A673 (cell line): ENCODE measurements around the gene BPIFA1. TPM values are rescaled to one million over a fixed set of nuclear protein-coding genes. Genes with fewer than 3 reads are reported as not detected.

Source experiments
- BruUV-seq: library from RNA; stranded (reverse); fragments of 400-500 nt; replicated peaks from 2 replicates; lab custom pipeline; 2021; lab: Mats Ljungman, UMichigan
- CTCF ChIA-PET: fragments of 300-600 bp; sonication (Branson Sonifier 250); formaldehyde crosslinking; loops from one replicate; lab custom pipeline; 2022; ENCODE audit warnings: antibody characterized with exemption; lab: Charles Lee
- POLR2A ChIA-PET: fragments of 300-600 bp; sonication (Branson Sonifier 250); formaldehyde crosslinking; loops from one replicate; lab custom pipeline; 2022; ENCODE audit warnings: antibody characterized with exemption; ENCODE audit not compliant: low non-redundant PET; lab: Charles Lee
- DNase-seq: peaks from one replicate; pipeline ENCODE4 v3.0.0-alpha.2; 2015; ENCODE audit warnings: low spot score
- H3K27ac ChIP-seq: fragments of 200-600 bp; sonication (generic); 2 replicates; pipeline ENCODE4 v1.5.1; 2016; ENCODE audit warnings: mixed run types, low read depth, mild to moderate bottlenecking, mixed read lengths, antibody characterized with exemption, low read length; ENCODE audit not compliant: poor library complexity, severe bottlenecking
- H3K27me3 ChIP-seq: fragments of 200-600 bp; sonication (generic); replicated peaks from 2 replicates; pipeline ENCODE4 v1.6.1; 2017; ENCODE audit warnings: mixed run types, low read depth, mild to moderate bottlenecking, mixed read lengths, antibody characterized with exemption, low read length; ENCODE audit not compliant: insufficient read depth, poor library complexity
- H3K36me3 ChIP-seq: fragments of 200-600 bp; sonication (generic); 2 replicates; pipeline ENCODE4 v1.6.1; 2016; ENCODE audit warnings: mixed run types, mild to moderate bottlenecking, mixed read lengths, antibody characterized with exemption, low read length; ENCODE audit not compliant: insufficient read depth, poor library complexity, severe bottlenecking
- H3K4me1 ChIP-seq: fragments of 200-600 bp; sonication (generic); 2 replicates; pipeline ENCODE4 v1.6.1; 2017; ENCODE audit warnings: mixed run types, mild to moderate bottlenecking, mixed read lengths, antibody characterized with exemption, low read length; ENCODE audit not compliant: insufficient read depth, poor library complexity, severe bottlenecking
- H3K4me3 ChIP-seq: fragments of 200-600 bp; sonication (generic); 2 replicates; pipeline ENCODE4 v1.5.1; 2016; ENCODE audit warnings: low read depth, mixed run types, mild to moderate bottlenecking, mixed read lengths, low read length; ENCODE audit not compliant: poor library complexity, severe bottlenecking
- H3K9me3 ChIP-seq: fragments of 200-600 bp; sonication (generic); 2 replicates; pipeline ENCODE4 v1.6.1; 2016; ENCODE audit warnings: mixed run types, low read depth, mild to moderate bottlenecking, mixed read lengths, antibody characterized with exemption, low read length; ENCODE audit not compliant: poor library complexity, severe bottlenecking
- EZH2 ChIP-seq: fragments of 200-600 bp; sonication (generic); IDR thresholded peaks from 2 replicates; pipeline ENCODE4 v1.6.1; 2017; ENCODE audit warnings: borderline replicate concordance, low read depth, mild to moderate bottlenecking, mixed read lengths, antibody characterized with exemption, low read length; ENCODE audit not compliant: poor library complexity, severe bottlenecking
- intact Hi-C: fragments of 100-400 bp; cut with micrococcal nuclease; formaldehyde crosslinking; loops from one replicate; pipeline ENCODE4 v1.10.0; 2022; ENCODE audit not compliant: unreplicated experiment
- total RNA-seq: library from RNA; stranded (reverse); gene quantifications from 2 replicates; pipeline ENCODE4 v1.2.3, GENCODE V29; 2021
- TF ChIP-seq, protein P1 (sequence below): fragments of 300-800, 200-600 bp; sonication (generic); conservative IDR thresholded peaks from 2 replicates; pipeline ENCODE4 v1.5.1; 2017; ENCODE audit warnings: low read depth, mild to moderate bottlenecking, antibody characterized with exemption, low read length, moderate library complexity, mixed read lengths

Gene BPIFA1
- total RNA-seq, 1 experiment from 2014 or later: not detected

DNA sequence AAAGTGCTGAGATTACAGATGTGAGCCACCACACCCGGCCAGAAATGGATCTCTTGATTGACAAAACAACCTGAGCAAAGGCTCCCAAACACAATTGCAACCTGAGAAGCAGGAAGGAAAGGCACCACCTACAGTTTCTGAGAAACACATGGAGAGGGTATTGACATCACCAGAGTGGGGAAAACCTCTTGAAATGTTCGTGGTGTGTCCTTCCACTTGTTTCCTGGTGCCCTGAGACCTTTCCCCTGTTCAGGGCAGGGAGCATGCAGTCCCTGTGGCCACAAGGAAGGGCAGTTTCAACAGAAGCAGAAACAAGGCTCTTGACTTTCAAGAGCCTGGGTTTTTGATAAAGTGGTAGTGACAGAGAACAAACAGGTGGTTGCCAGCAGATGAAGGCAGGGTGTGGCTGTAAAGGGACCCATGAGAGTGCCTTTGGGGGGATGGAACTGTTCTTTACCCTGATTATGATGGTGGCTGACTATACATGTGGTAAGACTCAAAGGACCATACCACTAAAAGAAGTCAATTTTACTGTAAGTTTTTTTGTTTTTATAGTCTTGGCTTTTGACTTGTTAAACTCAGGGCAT is 3.2 kb upstream of the BPIFA1 start:
- no peaks in the 10 kb centered on the region for H3K9me3 ChIP-seq
- H3K27ac ChIP-seq: no peak overlapping the region
- H3K36me3 ChIP-seq: no peaks in the 10 kb centered on the region
- TF ChIP-seq, protein P1, sequence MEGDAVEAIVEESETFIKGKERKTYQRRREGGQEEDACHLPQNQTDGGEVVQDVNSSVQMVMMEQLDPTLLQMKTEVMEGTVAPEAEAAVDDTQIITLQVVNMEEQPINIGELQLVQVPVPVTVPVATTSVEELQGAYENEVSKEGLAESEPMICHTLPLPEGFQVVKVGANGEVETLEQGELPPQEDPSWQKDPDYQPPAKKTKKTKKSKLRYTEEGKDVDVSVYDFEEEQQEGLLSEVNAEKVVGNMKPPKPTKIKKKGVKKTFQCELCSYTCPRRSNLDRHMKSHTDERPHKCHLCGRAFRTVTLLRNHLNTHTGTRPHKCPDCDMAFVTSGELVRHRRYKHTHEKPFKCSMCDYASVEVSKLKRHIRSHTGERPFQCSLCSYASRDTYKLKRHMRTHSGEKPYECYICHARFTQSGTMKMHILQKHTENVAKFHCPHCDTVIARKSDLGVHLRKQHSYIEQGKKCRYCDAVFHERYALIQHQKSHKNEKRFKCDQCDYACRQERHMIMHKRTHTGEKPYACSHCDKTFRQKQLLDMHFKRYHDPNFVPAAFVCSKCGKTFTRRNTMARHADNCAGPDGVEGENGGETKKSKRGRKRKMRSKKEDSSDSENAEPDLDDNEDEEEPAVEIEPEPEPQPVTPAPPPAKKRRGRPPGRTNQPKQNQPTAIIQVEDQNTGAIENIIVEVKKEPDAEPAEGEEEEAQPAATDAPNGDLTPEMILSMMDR: no peak
- no peak for TF ChIP-seq EZH2
- ChIA-PET POLR2A (interaction anchor here (0.7 kb wide), 1 partner anchor 62 kb away, joined by 8 read pairs; no protein-coding TSS in a partner anchor), CTCF (no interaction called here)
- H3K4me1 ChIP-seq: no peaks in the 10 kb centered on the region
- no TSS peak for BruUV-seq
- intact Hi-C loops: no loop called here
- H3K27me3 ChIP-seq: peaks cover 55% of the 10 kb centered on the region
- no peak overlapping the region for H3K4me3 ChIP-seq
- DNase-seq: no peak

DNA sequence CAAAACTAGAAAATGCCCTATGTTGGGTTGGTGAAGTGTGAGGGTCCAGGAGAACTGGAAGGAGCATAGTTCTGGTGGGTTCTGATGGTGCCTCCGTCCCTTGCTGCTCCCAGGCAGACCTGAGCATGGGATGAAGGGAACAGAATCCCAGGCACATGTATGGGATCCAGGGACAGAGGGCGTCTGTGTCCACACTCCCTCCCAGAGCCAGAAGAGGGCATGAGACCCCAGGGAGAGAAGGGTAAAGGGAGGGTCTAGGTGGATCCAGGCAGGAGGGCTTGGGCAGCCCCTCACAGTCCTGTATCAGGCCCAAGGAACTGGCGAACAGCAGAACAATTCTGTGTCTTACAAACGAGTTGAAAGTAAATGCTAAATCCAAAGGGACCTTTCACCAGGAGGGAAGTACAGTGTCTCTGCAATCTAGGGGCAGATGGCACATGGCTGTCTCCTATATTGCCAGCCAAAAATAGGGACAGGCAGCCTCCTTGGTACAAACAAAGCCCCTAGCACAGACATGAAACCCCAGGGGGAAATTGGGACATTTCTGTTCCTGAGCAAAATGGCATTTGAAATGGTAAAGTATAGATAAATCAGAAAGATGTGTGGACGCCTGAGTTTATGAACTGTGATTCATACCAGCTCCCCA is 2.5 kb upstream of the BPIFA1 start:
- intact Hi-C loops: no loop called here
- Histone ChIP-seq H3K27me3 (peaks cover 55% of the 10 kb centered on the region), H3K4me1 (no peaks in the 10 kb centered on the region), H3K9me3 (no peaks in the 10 kb centered on the region), H3K36me3 (no peaks in the 10 kb centered on the region), H3K27ac (no peak overlapping the region), H3K4me3 (no peak overlapping the region)
- DNase-seq: no peak
- ChIA-PET CTCF (no interaction called here), POLR2A (no interaction called here)
- no TSS peak for BruUV-seq
- TF ChIP-seq EZH2: no peak
- TF ChIP-seq, protein P1: no peak

DNA sequence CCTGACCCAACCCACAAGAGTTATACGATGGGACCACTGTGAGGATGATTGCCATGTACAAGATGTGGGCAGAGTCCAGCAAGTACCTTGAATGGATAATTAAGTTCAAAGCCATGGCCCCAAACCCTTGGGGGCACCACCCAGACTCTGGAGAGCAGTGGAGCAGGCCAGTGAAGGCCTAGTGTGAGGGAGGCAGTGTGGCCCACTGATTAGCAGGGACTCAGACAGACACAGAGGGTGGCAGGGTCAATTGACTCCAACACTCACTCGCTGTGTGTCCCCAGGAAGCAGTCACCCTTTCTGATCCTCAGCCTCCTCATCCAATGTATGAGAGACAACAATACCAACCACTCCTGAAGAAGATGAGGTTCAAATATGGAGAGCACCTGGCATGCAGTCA is 1.7 kb upstream of the BPIFA1 start:
- H3K27ac ChIP-seq: no peak overlapping the region
- H3K4me3 ChIP-seq: no peak overlapping the region
- no peaks in the 10 kb centered on the region for H3K4me1 ChIP-seq
- H3K9me3 ChIP-seq: no peaks in the 10 kb centered on the region
- TF ChIP-seq EZH2: no peak
- TF ChIP-seq, protein P1: no peak
- BruUV-seq: no TSS peak
- CTCF ChIA-PET: no interaction called here
- intact Hi-C loops: no loop called here
- no peaks in the 10 kb centered on the region for H3K36me3 ChIP-seq
- no peak for DNase-seq
- POLR2A ChIA-PET: no interaction called here
- peaks cover 55% of the 10 kb centered on the region for H3K27me3 ChIP-seq
